ENCODE measurements around the gene AOPEP.

- TF ChIP-seq CTCF (conservative IDR thresholded peaks at IDR 0.05) = no peak
- TF ChIP-seq ZFX (IDR thresholded peaks at IDR 0.05) = no peak
These were observed 341.4 kb downstream of the AOPEP start for GRCh38 chr9:95067897-95068296.
